ENCODE measurements around the gene ENTPD3.

The ENTPD3 gene

GRCh38 chr3:40414270-40414669, 27.3 kb downstream of the ENTPD3 start:
- no peak overlapping the region for H3K4me3 Mint-ChIP-seq
- H3K9me3 Mint-ChIP-seq = no peaks in the 10 kb centered on the region
- no peak for TF ChIP-seq CTCF (IDR thresholded peaks at IDR 0.05)
- no peaks in the 10 kb centered on the region for H3K4me1 Mint-ChIP-seq
- H3K27me3 Mint-ChIP-seq (ENCODE audit: low read depth, poor library complexity) = peaks cover 16% of the 10 kb centered on the region
- H3K27ac Mint-ChIP-seq = no peak overlapping the region
- DNase-seq = no peak
- H3K36me3 Mint-ChIP-seq (ENCODE audit: low read depth) = no peaks in the 10 kb centered on the region

GRCh38 chr3:40417845-40418543, 31.0 kb downstream of the ENTPD3 start:
- peaks cover 15% of the 10 kb centered on the region for H3K27me3 Mint-ChIP-seq (ENCODE audit: low read depth, poor library complexity)
- H3K4me3 Mint-ChIP-seq = no peak overlapping the region
- no peaks in the 10 kb centered on the region for H3K4me1 Mint-ChIP-seq
- no peaks in the 10 kb centered on the region for H3K36me3 Mint-ChIP-seq (ENCODE audit: low read depth)
- H3K27ac Mint-ChIP-seq = no peak overlapping the region
- no peaks in the 10 kb centered on the region for H3K9me3 Mint-ChIP-seq
- DNase-seq = no peak
- TF ChIP-seq CTCF (IDR thresholded peaks at IDR 0.05) = no peak

GRCh38 chr3:40422861-40423260, 35.9 kb downstream of the ENTPD3 start:
- H3K4me3 Mint-ChIP-seq = no peak overlapping the region
- no peak for DNase-seq
- peaks cover 10% of the 10 kb centered on the region for H3K27me3 Mint-ChIP-seq (ENCODE audit: low read depth, poor library complexity)
- H3K9me3 Mint-ChIP-seq = no peaks in the 10 kb centered on the region
- no peaks in the 10 kb centered on the region for H3K4me1 Mint-ChIP-seq
- no peak for TF ChIP-seq CTCF (IDR thresholded peaks at IDR 0.05)
- H3K36me3 Mint-ChIP-seq (ENCODE audit: low read depth) = no peaks in the 10 kb centered on the region
- H3K27ac Mint-ChIP-seq = no peak overlapping the region

- Mint-ChIP-seq H3K4me3 (no peak overlapping the region), H3K4me1 (no peaks in the 10 kb centered on the region), H3K9me3 (no peaks in the 10 kb centered on the region), H3K36me3 (ENCODE audit: low read depth) (no peaks in the 10 kb centered on the region), H3K27me3 (ENCODE audit: low read depth, poor library complexity) (peaks cover 7% of the 10 kb centered on the region), H3K27ac (no peak overlapping the region)
- TF ChIP-seq CTCF (IDR thresholded peaks at IDR 0.05) = no peak
- DNase-seq = no peak
Observed at GRCh38 chr3:40427045-40427669, 40.2 kb downstream of the ENTPD3 start.

GRCh38 chr3:40432793-40433192, 45.8 kb downstream of the ENTPD3 start:
- TF ChIP-seq CTCF (IDR thresholded peaks at IDR 0.05) = no peak
- Mint-ChIP-seq H3K36me3 (ENCODE audit: low read depth) (no peaks in the 10 kb centered on the region), H3K4me1 (no peaks in the 10 kb centered on the region), H3K27me3 (ENCODE audit: low read depth, poor library complexity) (peaks cover 5% of the 10 kb centered on the region), H3K9me3 (no peaks in the 10 kb centered on the region), H3K27ac (no peak overlapping the region), H3K4me3 (no peak overlapping the region)
- DNase-seq = no peak

GRCh38 chr3:40437889-40438288, 50.9 kb downstream of the ENTPD3 start:
- no peaks in the 10 kb centered on the region for H3K36me3 Mint-ChIP-seq (ENCODE audit: low read depth)
- no peak for TF ChIP-seq CTCF (IDR thresholded peaks at IDR 0.05)
- H3K27me3 Mint-ChIP-seq (ENCODE audit: low read depth, poor library complexity) = peaks cover 10% of the 10 kb centered on the region
- no peak for DNase-seq
- H3K9me3 Mint-ChIP-seq = no peaks in the 10 kb centered on the region
- H3K4me1 Mint-ChIP-seq = no peaks in the 10 kb centered on the region
- no peak overlapping the region for H3K4me3 Mint-ChIP-seq
- no peak overlapping the region for H3K27ac Mint-ChIP-seq
